ENCODE data around the gene ANXA1.

The ANXA1 gene

DNA sequence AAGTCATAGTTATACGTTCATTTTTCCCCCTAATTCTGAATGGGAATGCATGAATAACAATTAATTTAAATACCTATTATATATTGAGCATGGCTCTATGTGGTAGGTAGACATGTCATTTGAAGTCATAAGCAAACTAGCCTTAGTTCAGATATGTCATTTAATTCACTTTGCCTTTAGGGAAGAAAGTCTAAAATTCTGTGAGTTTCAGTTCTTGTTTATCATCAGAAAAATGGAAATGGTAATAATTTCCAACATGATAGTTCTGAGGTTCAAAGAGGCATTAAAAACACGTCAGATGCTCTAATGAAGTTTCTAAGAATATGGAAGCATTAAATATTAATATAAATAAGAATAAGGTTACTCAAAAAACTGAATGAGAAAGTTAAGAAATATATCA is 13.1 kb upstream of the ANXA1 start:
- Histone ChIP-seq H3K27me3 (ENCODE audit: control insufficient read depth in 1 of 2, insufficient read depth in 2 of 2, low read length in 2 of 2) (no peaks in the 10 kb centered on the region), H3K4me1 (ENCODE audit: control insufficient read depth, insufficient read depth, low read length) (no peaks in the 10 kb centered on the region), H3K36me3 (ENCODE audit: control insufficient read depth in 2 of 2, insufficient read depth in 2 of 2, low read length in 2 of 2) (no peaks in the 10 kb centered on the region), H3K9ac (ENCODE audit: low read length in 2 of 2) (no peak overlapping the region), H3K9me3 (ENCODE audit: control insufficient read depth in 2 of 2, low read length in 2 of 2) (no peaks in the 10 kb centered on the region), H3K4me3 (ENCODE audit: low read length in 2 of 2) (no peak overlapping the region), H3K27ac (ENCODE audit: low read length) (no peak overlapping the region)

DNA sequence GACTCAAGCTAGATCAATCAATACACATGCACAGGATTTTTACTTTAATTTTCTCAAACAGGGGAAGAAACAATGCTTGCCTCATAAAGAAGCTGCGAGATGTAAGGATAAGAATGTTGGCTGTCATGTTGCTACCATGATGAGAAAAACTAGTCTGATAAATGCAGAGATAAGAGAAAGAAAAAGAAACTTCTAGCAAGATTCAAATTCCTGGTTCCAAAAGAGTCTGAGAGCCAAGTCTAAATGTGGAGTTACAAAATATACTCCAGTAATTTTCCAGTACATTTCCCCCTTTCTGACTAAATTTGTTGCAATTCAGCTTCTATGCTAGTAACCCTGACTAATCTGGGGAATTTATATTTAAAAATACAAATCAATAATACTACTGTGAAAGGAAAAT is 10.4 kb upstream of the ANXA1 start:
- Histone ChIP-seq H3K4me1 (ENCODE audit: control insufficient read depth, insufficient read depth, low read length) (no peaks in the 10 kb centered on the region), H3K9ac (ENCODE audit: low read length in 2 of 2) (no peak overlapping the region), H3K27ac (ENCODE audit: low read length) (no peak overlapping the region), H3K9me3 (ENCODE audit: control insufficient read depth in 2 of 2, low read length in 2 of 2) (no peaks in the 10 kb centered on the region), H3K36me3 (ENCODE audit: control insufficient read depth in 2 of 2, insufficient read depth in 2 of 2, low read length in 2 of 2) (no peaks in the 10 kb centered on the region), H3K4me3 (ENCODE audit: low read length in 2 of 2) (no peak overlapping the region), H3K27me3 (ENCODE audit: control insufficient read depth in 1 of 2, insufficient read depth in 2 of 2, low read length in 2 of 2) (no peaks in the 10 kb centered on the region)

GRCh38 chr9:73143711-73144328 is 7.8 kb upstream of the ANXA1 start:
- Histone ChIP-seq H3K9ac (ENCODE audit: low read length in 2 of 2) (no peak overlapping the region), H3K27ac (ENCODE audit: low read length) (no peak overlapping the region), H3K4me1 (ENCODE audit: control insufficient read depth, insufficient read depth, low read length) (peaks cover 2% of the 10 kb centered on the region), H3K9me3 (ENCODE audit: control insufficient read depth in 2 of 2, low read length in 2 of 2) (no peaks in the 10 kb centered on the region), H3K27me3 (ENCODE audit: control insufficient read depth in 1 of 2, insufficient read depth in 2 of 2, low read length in 2 of 2) (no peaks in the 10 kb centered on the region), H3K36me3 (ENCODE audit: control insufficient read depth in 2 of 2, insufficient read depth in 2 of 2, low read length in 2 of 2) (no peaks in the 10 kb centered on the region), H3K4me3 (ENCODE audit: low read length in 2 of 2) (no peak overlapping the region)

DNA sequence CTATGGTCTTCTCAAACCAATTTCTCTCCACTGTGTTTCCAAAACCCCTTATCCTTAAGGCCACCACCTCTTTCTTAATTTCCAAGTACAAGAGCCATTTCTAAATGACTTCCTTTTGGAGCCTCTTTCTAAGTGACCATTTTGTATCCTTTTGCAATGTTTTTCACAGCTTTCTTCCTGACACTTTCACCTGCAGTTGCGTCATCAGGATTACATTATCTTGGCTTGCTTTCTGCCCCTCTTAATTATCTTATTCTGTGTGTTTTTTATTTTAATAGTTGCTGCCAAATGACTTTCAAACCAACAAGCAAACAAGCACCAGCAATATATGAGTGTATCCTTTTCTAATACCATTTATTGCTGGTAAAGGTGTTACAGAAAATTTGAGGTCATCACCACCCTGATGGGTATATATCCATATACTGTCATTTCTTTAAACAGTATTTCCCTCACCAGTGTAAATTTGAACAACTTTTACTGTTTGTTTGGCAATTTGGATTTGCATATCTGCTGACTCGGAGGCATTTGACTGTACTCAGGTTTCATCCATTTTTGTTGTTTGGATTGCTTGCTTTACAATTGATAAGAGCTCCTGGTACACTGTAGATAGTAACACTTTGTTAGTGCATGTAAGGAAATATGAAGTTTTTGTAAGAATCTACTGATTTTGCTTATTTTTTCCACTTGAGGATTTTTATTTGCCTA is 5.4 kb upstream of the ANXA1 start:
- Histone ChIP-seq H3K36me3 (ENCODE audit: control insufficient read depth in 2 of 2, insufficient read depth in 2 of 2, low read length in 2 of 2) (no peaks in the 10 kb centered on the region), H3K9ac (ENCODE audit: low read length in 2 of 2) (no peak overlapping the region), H3K4me3 (ENCODE audit: low read length in 2 of 2) (no peak overlapping the region), H3K4me1 (ENCODE audit: control insufficient read depth, insufficient read depth, low read length) (peaks cover 2% of the 10 kb centered on the region), H3K27me3 (ENCODE audit: control insufficient read depth in 1 of 2, insufficient read depth in 2 of 2, low read length in 2 of 2) (no peaks in the 10 kb centered on the region), H3K9me3 (ENCODE audit: control insufficient read depth in 2 of 2, low read length in 2 of 2) (no peaks in the 10 kb centered on the region), H3K27ac (ENCODE audit: low read length) (no peak overlapping the region)

GRCh38 chr9:73148447-73148937 is 3.2 kb upstream of the ANXA1 start:
- no peaks in the 10 kb centered on the region for H3K9me3 ChIP-seq (ENCODE audit: control insufficient read depth in 2 of 2, low read length in 2 of 2)
- no peaks in the 10 kb centered on the region for H3K27me3 ChIP-seq (ENCODE audit: control insufficient read depth in 1 of 2, insufficient read depth in 2 of 2, low read length in 2 of 2)
- no peak overlapping the region for H3K27ac ChIP-seq (ENCODE audit: low read length)
- no peak overlapping the region for H3K4me3 ChIP-seq (ENCODE audit: low read length in 2 of 2)
- H3K4me1 ChIP-seq (ENCODE audit: control insufficient read depth, insufficient read depth, low read length), result peaks cover 2% of the 10 kb centered on the region
- H3K9ac ChIP-seq (ENCODE audit: low read length in 2 of 2), result no peak overlapping the region
- H3K36me3 ChIP-seq (ENCODE audit: control insufficient read depth in 2 of 2, insufficient read depth in 2 of 2, low read length in 2 of 2), result no peaks in the 10 kb centered on the region

GRCh38 chr9:73149371-73150067 is 2.1 kb upstream of the ANXA1 start:
- H3K4me3 ChIP-seq (ENCODE audit: low read length in 2 of 2), result peak overlapping the region; percentile 8 to 30
- no peaks in the 10 kb centered on the region for H3K27me3 ChIP-seq (ENCODE audit: control insufficient read depth in 1 of 2, insufficient read depth in 2 of 2, low read length in 2 of 2)
- no peak overlapping the region for H3K9ac ChIP-seq (ENCODE audit: low read length in 2 of 2)
- no peaks in the 10 kb centered on the region for H3K36me3 ChIP-seq (ENCODE audit: control insufficient read depth in 2 of 2, insufficient read depth in 2 of 2, low read length in 2 of 2)
- no peak overlapping the region for H3K27ac ChIP-seq (ENCODE audit: low read length)
- peaks cover 2% of the 10 kb centered on the region for H3K4me1 ChIP-seq (ENCODE audit: control insufficient read depth, insufficient read depth, low read length)
- H3K9me3 ChIP-seq (ENCODE audit: control insufficient read depth in 2 of 2, low read length in 2 of 2), result no peaks in the 10 kb centered on the region

DNA sequence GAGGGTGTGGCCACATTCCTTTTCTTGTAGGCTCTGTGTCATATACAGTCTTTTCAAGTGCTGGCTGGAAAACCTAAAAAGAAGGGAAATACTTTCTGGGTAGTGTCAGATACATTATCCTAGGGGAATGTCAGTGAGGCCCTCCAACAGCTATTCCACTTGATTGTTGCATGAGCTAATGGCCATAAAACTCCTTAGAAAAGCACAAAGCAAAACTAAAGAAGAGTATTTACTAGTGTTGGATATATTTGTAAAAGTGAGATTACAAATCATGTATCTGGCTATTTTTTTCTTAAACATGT is 829 bp downstream of the ANXA1 start:
- Histone ChIP-seq H3K27ac (ENCODE audit: low read length) (no peak overlapping the region), H3K4me3 (ENCODE audit: low read length in 2 of 2) (peak overlapping the region; percentile 63 to 66), H3K9me3 (ENCODE audit: control insufficient read depth in 2 of 2, low read length in 2 of 2) (no peaks in the 10 kb centered on the region), H3K27me3 (ENCODE audit: control insufficient read depth in 1 of 2, insufficient read depth in 2 of 2, low read length in 2 of 2) (no peaks in the 10 kb centered on the region), H3K4me1 (ENCODE audit: control insufficient read depth, insufficient read depth, low read length) (peaks cover 2% of the 10 kb centered on the region), H3K9ac (ENCODE audit: low read length in 2 of 2) (peak overlapping the region in 1 of 2 donors; percentile 62), H3K36me3 (ENCODE audit: control insufficient read depth in 2 of 2, insufficient read depth in 2 of 2, low read length in 2 of 2) (no peaks in the 10 kb centered on the region)

- Histone ChIP-seq H3K4me3 (ENCODE audit: low read length in 2 of 2) (peak overlapping the region; percentile 63 to 66), H3K36me3 (ENCODE audit: control insufficient read depth in 2 of 2, insufficient read depth in 2 of 2, low read length in 2 of 2) (no peaks in the 10 kb centered on the region), H3K27me3 (ENCODE audit: control insufficient read depth in 1 of 2, insufficient read depth in 2 of 2, low read length in 2 of 2) (no peaks in the 10 kb centered on the region), H3K9ac (ENCODE audit: low read length in 2 of 2) (peak overlapping the region in 1 of 2 donors; percentile 62), H3K27ac (ENCODE audit: low read length) (no peak overlapping the region), H3K4me1 (ENCODE audit: control insufficient read depth, insufficient read depth, low read length) (peaks cover 2% of the 10 kb centered on the region), H3K9me3 (ENCODE audit: control insufficient read depth in 2 of 2, low read length in 2 of 2) (no peaks in the 10 kb centered on the region)
These were observed 1.3 kb downstream of the ANXA1 start for GRCh38 chr9:73152953-73153352.

- Histone ChIP-seq H3K4me3 (ENCODE audit: low read length in 2 of 2) (peak overlapping the region; percentile 49 to 66), H3K9me3 (ENCODE audit: control insufficient read depth in 2 of 2, low read length in 2 of 2) (no peaks in the 10 kb centered on the region), H3K4me1 (ENCODE audit: control insufficient read depth, insufficient read depth, low read length) (no peaks in the 10 kb centered on the region), H3K36me3 (ENCODE audit: control insufficient read depth in 2 of 2, insufficient read depth in 2 of 2, low read length in 2 of 2) (no peaks in the 10 kb centered on the region), H3K27ac (ENCODE audit: low read length) (no peak overlapping the region), H3K9ac (ENCODE audit: low read length in 2 of 2) (no peak overlapping the region), H3K27me3 (ENCODE audit: control insufficient read depth in 1 of 2, insufficient read depth in 2 of 2, low read length in 2 of 2) (no peaks in the 10 kb centered on the region)
These were observed 2.1 kb downstream of the ANXA1 start for GRCh38 chr9:73153793-73154227.

DNA sequence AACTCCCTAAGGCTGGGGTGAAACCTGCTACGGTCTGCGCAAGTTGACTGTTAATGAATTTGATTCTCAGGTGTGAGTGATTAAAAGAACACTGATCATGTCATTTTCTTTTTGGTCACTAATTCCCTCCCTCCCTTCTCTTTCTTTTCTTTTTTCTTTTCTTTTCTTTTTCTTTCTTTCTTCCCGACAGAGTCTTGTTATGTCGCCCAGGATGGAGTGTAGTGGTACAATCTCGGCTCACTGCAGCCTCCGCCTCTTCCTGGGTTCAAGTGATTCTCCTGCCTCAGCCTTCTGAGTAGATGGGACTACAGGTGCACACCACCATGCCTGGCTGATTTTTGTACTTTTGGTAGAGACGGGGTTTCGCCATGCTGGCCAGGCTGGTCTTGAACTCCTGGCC is 2.6 kb downstream of the ANXA1 start:
- no peak overlapping the region for H3K27ac ChIP-seq (ENCODE audit: low read length)
- H3K4me1 ChIP-seq (ENCODE audit: control insufficient read depth, insufficient read depth, low read length), result no peaks in the 10 kb centered on the region
- H3K36me3 ChIP-seq (ENCODE audit: control insufficient read depth in 2 of 2, insufficient read depth in 2 of 2, low read length in 2 of 2), result no peaks in the 10 kb centered on the region
- no peaks in the 10 kb centered on the region for H3K27me3 ChIP-seq (ENCODE audit: control insufficient read depth in 1 of 2, insufficient read depth in 2 of 2, low read length in 2 of 2)
- no peak overlapping the region for H3K9ac ChIP-seq (ENCODE audit: low read length in 2 of 2)
- peak overlapping the region; percentile 49 to 66 for H3K4me3 ChIP-seq (ENCODE audit: low read length in 2 of 2)
- no peaks in the 10 kb centered on the region for H3K9me3 ChIP-seq (ENCODE audit: control insufficient read depth in 2 of 2, low read length in 2 of 2)

GRCh38 chr9:73154722-73155121 is 3.1 kb downstream of the ANXA1 start:
- H3K9me3 ChIP-seq (ENCODE audit: control insufficient read depth in 2 of 2, low read length in 2 of 2), result no peaks in the 10 kb centered on the region
- no peak overlapping the region for H3K9ac ChIP-seq (ENCODE audit: low read length in 2 of 2)
- H3K4me1 ChIP-seq (ENCODE audit: control insufficient read depth, insufficient read depth, low read length), result no peaks in the 10 kb centered on the region
- peak overlapping the region in 1 of 2 donors; percentile 23 for H3K4me3 ChIP-seq (ENCODE audit: low read length in 2 of 2)
- H3K36me3 ChIP-seq (ENCODE audit: control insufficient read depth in 2 of 2, insufficient read depth in 2 of 2, low read length in 2 of 2), result no peaks in the 10 kb centered on the region
- no peaks in the 10 kb centered on the region for H3K27me3 ChIP-seq (ENCODE audit: control insufficient read depth in 1 of 2, insufficient read depth in 2 of 2, low read length in 2 of 2)
- no peak overlapping the region for H3K27ac ChIP-seq (ENCODE audit: low read length)
